ENCODE measurements around the gene GRM7.

Gene GRM7

DNA sequence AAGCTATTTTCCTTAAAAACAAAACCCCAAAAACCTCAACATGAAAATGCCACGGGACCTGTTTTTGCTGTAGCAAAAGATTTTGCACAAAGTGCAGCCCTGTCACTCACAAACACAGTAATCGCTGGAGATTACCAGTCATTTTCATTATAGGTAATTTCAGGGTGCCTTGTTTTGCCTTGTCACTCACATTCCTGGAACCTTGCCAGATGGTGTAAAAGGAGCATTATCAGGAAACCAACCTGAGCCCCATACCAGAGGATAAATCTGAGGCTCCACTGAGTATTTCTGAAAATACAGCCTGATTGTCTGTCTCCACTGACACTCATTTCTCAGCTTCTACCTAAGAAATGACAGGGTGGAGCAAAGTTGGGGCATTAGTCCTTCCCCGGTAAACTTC lies 849.4 kb downstream of the GRM7 start:
- Histone ChIP-seq H3K27ac (no peak overlapping the region), H3K4me3 (no peak overlapping the region)
- no peak for DNase-seq (ENCODE audit: low spot score)
- TF ChIP-seq CTCF (IDR thresholded peaks at IDR 0.05), result no peak

GRCh38 chr3:7713724-7714123 lies 852.8 kb downstream of the GRM7 start:
- H3K4me3 ChIP-seq, result no peak overlapping the region
- DNase-seq (ENCODE audit: low spot score), result no peak
- no peak for TF ChIP-seq CTCF (IDR thresholded peaks at IDR 0.05)
- H3K27ac ChIP-seq, result no peak overlapping the region

DNA sequence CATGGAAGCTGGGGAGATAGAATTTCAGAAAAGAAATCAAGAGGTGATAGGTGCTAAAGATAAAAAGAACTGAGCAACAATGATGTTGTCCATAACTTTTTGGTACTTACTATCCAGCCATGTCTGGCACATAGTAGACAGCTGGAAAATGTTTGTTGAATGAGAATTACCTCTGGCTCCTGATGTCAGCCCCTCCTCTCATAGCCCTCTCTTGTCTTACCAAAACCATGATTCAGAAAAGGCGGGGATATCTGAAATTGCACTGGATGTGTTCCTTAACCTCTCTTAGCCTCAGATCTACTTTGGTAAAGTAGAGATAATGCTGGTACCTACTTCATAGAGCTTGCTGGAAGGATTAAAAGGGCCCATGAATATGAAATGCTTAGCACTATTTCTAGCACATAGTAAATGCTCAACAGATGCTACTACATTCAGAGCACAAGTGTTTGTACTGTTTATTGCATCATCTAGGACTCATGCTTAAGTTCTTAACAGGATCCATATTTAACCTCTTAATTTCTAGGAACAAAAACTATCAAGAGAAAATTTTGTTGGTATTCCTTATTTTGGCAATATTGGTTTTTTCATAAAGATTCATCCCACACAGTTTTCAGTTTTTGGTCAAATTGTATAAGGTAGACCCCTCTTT lies 859.9 kb downstream of the GRM7 start:
- no peak for DNase-seq (ENCODE audit: low spot score)
- no peak for TF ChIP-seq CTCF (IDR thresholded peaks at IDR 0.05)
- Histone ChIP-seq H3K4me3 (no peak overlapping the region), H3K27ac (no peak overlapping the region)

DNA sequence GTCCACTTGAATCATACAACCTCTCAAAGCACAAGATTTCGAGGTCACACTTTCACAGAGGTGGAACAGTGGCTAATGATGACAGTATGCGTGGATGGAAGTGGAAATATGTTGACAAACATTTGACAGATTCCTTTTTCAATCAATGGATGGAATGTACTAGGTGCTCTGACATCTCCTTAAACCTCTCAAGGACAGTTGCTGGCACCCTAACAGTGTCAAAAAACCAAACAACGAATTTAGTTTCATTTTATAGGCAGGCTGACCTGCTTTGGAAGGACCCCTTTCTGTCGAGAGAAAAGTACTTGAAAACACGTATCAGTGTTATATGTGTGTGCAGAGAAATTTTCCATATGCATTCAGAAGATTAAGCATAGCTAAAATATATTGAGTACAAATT lies 861.0 kb downstream of the GRM7 start:
- Histone ChIP-seq H3K27ac (no peak overlapping the region), H3K4me3 (no peak overlapping the region)
- no peak for DNase-seq (ENCODE audit: low spot score)
- no peak for TF ChIP-seq CTCF (IDR thresholded peaks at IDR 0.05)

GRCh38 chr3:7728566-7729519 lies 867.9 kb downstream of the GRM7 start:
- no peak overlapping the region for H3K27ac ChIP-seq
- DNase-seq (ENCODE audit: low spot score), result no peak
- no peak overlapping the region for H3K4me3 ChIP-seq
- TF ChIP-seq CTCF (IDR thresholded peaks at IDR 0.05), result no peak

DNA sequence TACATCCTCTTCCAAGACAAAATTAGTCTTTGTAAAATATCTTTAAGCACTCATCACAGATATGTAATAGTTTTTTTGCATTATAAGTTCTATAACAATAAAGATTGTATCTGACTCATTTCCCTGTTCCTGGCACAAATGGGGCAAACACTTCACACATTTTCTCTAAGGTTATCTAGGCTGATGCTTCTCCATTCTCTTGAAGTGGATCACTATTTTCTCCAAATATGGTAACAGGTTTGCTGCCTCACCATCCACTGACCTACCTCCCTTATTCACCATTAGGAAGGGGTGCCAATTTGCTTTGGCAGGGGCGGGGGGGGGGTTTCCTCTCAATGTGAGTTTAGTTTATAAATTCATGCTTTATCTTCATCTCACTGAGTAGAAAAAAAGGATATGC lies 873.0 kb downstream of the GRM7 start:
- Histone ChIP-seq H3K27ac (no peak overlapping the region), H3K4me3 (no peak overlapping the region)
- no peak for TF ChIP-seq CTCF (IDR thresholded peaks at IDR 0.05)
- no peak for DNase-seq (ENCODE audit: low spot score)

DNA sequence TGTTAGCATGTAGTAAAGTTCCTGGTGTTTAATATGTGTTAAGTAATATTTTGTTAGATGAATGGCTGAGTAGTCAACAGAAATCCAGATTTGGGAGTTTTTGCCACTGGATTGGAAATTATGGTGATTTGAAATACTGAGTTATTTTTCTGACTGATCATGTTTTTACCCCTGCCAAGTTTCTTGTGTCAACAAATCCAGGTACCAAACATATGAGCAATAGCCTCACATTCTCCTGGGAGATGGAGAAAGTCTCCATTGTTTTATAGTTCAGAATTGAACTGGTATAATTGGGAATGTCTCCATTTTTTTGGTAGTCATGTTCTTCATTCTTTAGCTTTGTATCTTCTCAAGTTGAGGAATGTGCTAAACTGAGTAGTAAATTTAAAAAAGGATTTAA lies 873.5 kb downstream of the GRM7 start:
- no peak overlapping the region for H3K4me3 ChIP-seq
- no peak overlapping the region for H3K27ac ChIP-seq
- DNase-seq (ENCODE audit: low spot score), result no peak
- TF ChIP-seq CTCF (IDR thresholded peaks at IDR 0.05), result no peak
